Measurements from ENCODE around the gene APCDD1L. TPM values are rescaled to one million over a fixed set of nuclear protein-coding genes. Genes with fewer than 3 reads are reported as not detected.

The APCDD1L gene
- total RNA-seq, 1 donor from 2014 or later = 16.4 TPM

DNA sequence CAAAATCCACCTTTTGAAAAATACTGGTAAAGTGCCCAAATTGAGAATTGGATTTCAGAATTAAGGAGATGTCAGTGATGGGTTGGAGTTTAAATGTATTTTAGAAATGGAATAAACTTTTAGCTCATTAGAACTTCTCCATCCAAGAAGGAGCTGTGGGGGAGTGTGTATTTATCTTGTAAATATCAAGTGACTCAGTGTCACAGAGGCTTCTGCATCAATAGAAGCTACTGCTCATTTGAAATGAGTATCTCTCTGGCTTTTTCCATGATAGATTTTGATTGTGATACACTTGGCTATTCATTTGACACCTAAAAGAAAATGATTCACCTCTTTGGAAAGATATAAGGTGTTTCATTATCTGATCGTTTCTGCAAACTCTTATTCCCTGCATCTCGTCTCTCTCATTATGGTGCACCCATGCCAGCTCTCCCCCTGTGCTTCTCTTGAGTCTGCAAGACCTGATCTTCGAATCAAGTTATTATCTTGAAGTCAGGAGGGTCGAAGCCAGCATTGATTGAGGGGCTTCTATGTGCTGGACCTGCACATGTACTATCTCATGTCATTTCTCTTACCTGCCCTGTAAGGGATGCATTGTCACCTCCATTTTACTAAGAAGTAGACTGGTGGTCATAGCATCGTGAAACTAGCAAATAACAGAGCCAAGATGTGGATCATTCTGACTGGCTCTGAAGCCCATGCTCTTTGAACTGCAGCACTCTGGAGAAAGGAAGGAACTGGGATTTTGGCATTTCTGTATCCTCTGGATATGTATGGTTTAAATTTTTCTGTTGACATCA is 96.0 kb downstream of the APCDD1L start:
- peaks cover 84% of the 10 kb centered on the region for H3K79me2 ChIP-seq (ENCODE audit: insufficient read depth, low read length)
- FAIRE-seq = no peak
- TF ChIP-seq EZH2 (IDR thresholded peaks at IDR 0.05; ENCODE audit: insufficient read depth, low read length) = no peak
- TF ChIP-seq, protein P1, sequence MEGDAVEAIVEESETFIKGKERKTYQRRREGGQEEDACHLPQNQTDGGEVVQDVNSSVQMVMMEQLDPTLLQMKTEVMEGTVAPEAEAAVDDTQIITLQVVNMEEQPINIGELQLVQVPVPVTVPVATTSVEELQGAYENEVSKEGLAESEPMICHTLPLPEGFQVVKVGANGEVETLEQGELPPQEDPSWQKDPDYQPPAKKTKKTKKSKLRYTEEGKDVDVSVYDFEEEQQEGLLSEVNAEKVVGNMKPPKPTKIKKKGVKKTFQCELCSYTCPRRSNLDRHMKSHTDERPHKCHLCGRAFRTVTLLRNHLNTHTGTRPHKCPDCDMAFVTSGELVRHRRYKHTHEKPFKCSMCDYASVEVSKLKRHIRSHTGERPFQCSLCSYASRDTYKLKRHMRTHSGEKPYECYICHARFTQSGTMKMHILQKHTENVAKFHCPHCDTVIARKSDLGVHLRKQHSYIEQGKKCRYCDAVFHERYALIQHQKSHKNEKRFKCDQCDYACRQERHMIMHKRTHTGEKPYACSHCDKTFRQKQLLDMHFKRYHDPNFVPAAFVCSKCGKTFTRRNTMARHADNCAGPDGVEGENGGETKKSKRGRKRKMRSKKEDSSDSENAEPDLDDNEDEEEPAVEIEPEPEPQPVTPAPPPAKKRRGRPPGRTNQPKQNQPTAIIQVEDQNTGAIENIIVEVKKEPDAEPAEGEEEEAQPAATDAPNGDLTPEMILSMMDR (IDR thresholded peaks at IDR 0.05; ENCODE audit: insufficient read depth, low read depth, low read length) = no peak

DNA sequence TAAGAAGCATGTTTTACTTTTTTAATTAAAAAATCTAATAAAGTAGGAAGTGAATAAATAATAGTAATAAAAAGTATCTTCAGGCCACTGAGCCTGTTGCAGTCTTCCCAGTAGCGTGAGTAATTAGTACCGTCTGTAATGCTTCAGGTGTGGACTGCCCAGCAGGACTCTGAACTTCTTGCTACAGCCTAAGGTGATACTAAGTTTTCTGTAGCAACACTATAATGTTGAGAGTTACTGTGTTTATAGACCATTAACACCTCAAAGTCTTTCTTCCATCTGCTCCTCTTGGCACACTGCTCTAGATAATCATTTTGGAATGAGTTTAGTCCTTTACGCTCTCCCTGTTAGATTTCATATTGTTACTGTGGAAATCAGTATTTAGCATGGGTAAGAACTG is 97.8 kb downstream of the APCDD1L start:
- Mint-ChIP-seq H3K4me3 (ENCODE audit: unreplicated experiment) (no peak overlapping the region), H3K36me3 (ENCODE audit: low read depth, unreplicated experiment) (peaks cover 15% of the 10 kb centered on the region), H3K27me3 (ENCODE audit: low read depth, unreplicated experiment) (no peaks in the 10 kb centered on the region), H3K27ac (ENCODE audit: unreplicated experiment) (no peak overlapping the region), H3K4me1 (ENCODE audit: low read depth, unreplicated experiment) (peaks cover 25% of the 10 kb centered on the region), H3K9me3 (ENCODE audit: unreplicated experiment) (peaks cover 2% of the 10 kb centered on the region)
- DNase-seq (ENCODE audit: low read depth) = no peak
- no peaks in the 10 kb centered on the region for H3K9me3 ChIP-seq (ENCODE audit: insufficient read depth, low read depth, low read length)
- H3K9ac ChIP-seq (ENCODE audit: low read length) = no peak overlapping the region
- H3K4me2 ChIP-seq (ENCODE audit: low read length) = no peak overlapping the region
- TF ChIP-seq, protein P1 (IDR thresholded peaks at IDR 0.05; ENCODE audit: insufficient read depth, low read depth, low read length) = no peak
- no peak for TF ChIP-seq EZH2 (IDR thresholded peaks at IDR 0.05; ENCODE audit: insufficient read depth, low read length)
- peaks cover 9% of the 10 kb centered on the region for H3K4me1 ChIP-seq (ENCODE audit: insufficient read depth, low read length)
- H2AFZ ChIP-seq (ENCODE audit: low read depth, low read length) = no peak overlapping the region
- H3K79me2 ChIP-seq (ENCODE audit: insufficient read depth, low read length) = peaks cover 76% of the 10 kb centered on the region
- H3K27me3 ChIP-seq (ENCODE audit: insufficient read depth, low read length) = no peaks in the 10 kb centered on the region
- no peak for FAIRE-seq
- H3K4me3 ChIP-seq (ENCODE audit: insufficient read depth, low read depth, low read length) = no peak overlapping the region
- no peak overlapping the region for H3K27ac ChIP-seq (ENCODE audit: low read depth, low read length)
- H3K36me3 ChIP-seq (ENCODE audit: insufficient read depth, low read length) = peaks cover 13% of the 10 kb centered on the region
- H4K20me1 ChIP-seq (ENCODE audit: insufficient read depth, low read length) = peaks cover 60% of the 10 kb centered on the region

More for the DNA sequence above, 96.0 kb downstream of the APCDD1L start:
- Histone ChIP-seq H3K27me3 (ENCODE audit: insufficient read depth, low read length) (no peaks in the 10 kb centered on the region), H3K4me1 (ENCODE audit: insufficient read depth, low read length) (peaks cover 9% of the 10 kb centered on the region), H3K4me2 (ENCODE audit: low read length) (no peak overlapping the region), H4K20me1 (ENCODE audit: insufficient read depth, low read length) (peaks cover 67% of the 10 kb centered on the region), H3K27ac (ENCODE audit: low read depth, low read length) (no peak overlapping the region), H2AFZ (ENCODE audit: low read depth, low read length) (no peak overlapping the region), H3K9ac (ENCODE audit: low read length) (no peak overlapping the region), H3K36me3 (ENCODE audit: insufficient read depth, low read length) (peaks cover 13% of the 10 kb centered on the region), H3K9me3 (ENCODE audit: insufficient read depth, low read depth, low read length) (no peaks in the 10 kb centered on the region), H3K4me3 (ENCODE audit: insufficient read depth, low read depth, low read length) (no peak overlapping the region)
- H3K36me3 Mint-ChIP-seq (ENCODE audit: low read depth, unreplicated experiment) = peaks cover 15% of the 10 kb centered on the region
- H3K4me1 Mint-ChIP-seq (ENCODE audit: low read depth, unreplicated experiment) = peaks cover 25% of the 10 kb centered on the region
- H3K27ac Mint-ChIP-seq (ENCODE audit: unreplicated experiment) = no peak overlapping the region
- no peaks in the 10 kb centered on the region for H3K27me3 Mint-ChIP-seq (ENCODE audit: low read depth, unreplicated experiment)
- DNase-seq (ENCODE audit: low read depth) = no peak
- peaks cover 2% of the 10 kb centered on the region for H3K9me3 Mint-ChIP-seq (ENCODE audit: unreplicated experiment)
- H3K4me3 Mint-ChIP-seq (ENCODE audit: unreplicated experiment) = no peak overlapping the region

- peaks cover 21% of the 10 kb centered on the region for H3K4me1 Mint-ChIP-seq (ENCODE audit: low read depth, unreplicated experiment)
- FAIRE-seq (no peak), DNase-seq (ENCODE audit: low read depth) (no peak)
- Histone ChIP-seq H3K79me2 (ENCODE audit: insufficient read depth, low read length) (peaks cover 76% of the 10 kb centered on the region), H3K27ac (ENCODE audit: low read depth, low read length) (no peak overlapping the region), H3K4me3 (ENCODE audit: insufficient read depth, low read depth, low read length) (no peak overlapping the region), H3K9ac (ENCODE audit: low read length) (no peak overlapping the region), H3K36me3 (ENCODE audit: insufficient read depth, low read length) (peaks cover 13% of the 10 kb centered on the region), H3K9me3 (ENCODE audit: insufficient read depth, low read depth, low read length) (no peaks in the 10 kb centered on the region), H3K4me1 (ENCODE audit: insufficient read depth, low read length) (peaks cover 9% of the 10 kb centered on the region), H3K27me3 (ENCODE audit: insufficient read depth, low read length) (no peaks in the 10 kb centered on the region), H3K4me2 (ENCODE audit: low read length) (no peak overlapping the region), H4K20me1 (ENCODE audit: insufficient read depth, low read length) (peaks cover 59% of the 10 kb centered on the region), H2AFZ (ENCODE audit: low read depth, low read length) (no peak overlapping the region)
- peaks cover 14% of the 10 kb centered on the region for H3K36me3 Mint-ChIP-seq (ENCODE audit: low read depth, unreplicated experiment)
- H3K27me3 Mint-ChIP-seq (ENCODE audit: low read depth, unreplicated experiment) = no peaks in the 10 kb centered on the region
- TF ChIP-seq EZH2 (IDR thresholded peaks at IDR 0.05; ENCODE audit: insufficient read depth, low read length) = no peak
- TF ChIP-seq, protein P1 (IDR thresholded peaks at IDR 0.05; ENCODE audit: insufficient read depth, low read depth, low read length) = no peak
- no peak overlapping the region for H3K4me3 Mint-ChIP-seq (ENCODE audit: unreplicated experiment)
- no peak overlapping the region for H3K27ac Mint-ChIP-seq (ENCODE audit: unreplicated experiment)
- H3K9me3 Mint-ChIP-seq (ENCODE audit: unreplicated experiment) = peaks cover 2% of the 10 kb centered on the region
Observed at GRCh38 chr20:58416835-58417234, 98.4 kb downstream of the APCDD1L start.
